H9 (cell line): ENCODE measurements around the gene PNRC1. TPM values are rescaled to one million over a fixed set of nuclear protein-coding genes. Genes with fewer than 3 reads are reported as not detected.
"Not testable (repeated sequence)": the region's sequence is repeated elsewhere in the genome, so short reads cannot be mapped to it uniquely, and the experiment has no call there.

Experiments used
- DNase-seq: peaks from one replicate; pipeline ENCODE4 v3.0.0-alpha.2; 2017
- H2AFZ ChIP-seq: one replicate; pipeline ENCODE4 v1.6.1; 2013; ENCODE audit warnings: mild to moderate bottlenecking, low read length, control low read depth, moderate library complexity
- H2AK5ac ChIP-seq: 2 replicates; pipeline ENCODE4 v1.6.1; 2013; ENCODE audit warnings: low read length, control low read depth, mixed read lengths; ENCODE audit not compliant: insufficient read length
- H2BK120ac ChIP-seq: one replicate; pipeline ENCODE4 v1.6.1; 2013; ENCODE audit warnings: low read depth, mild to moderate bottlenecking, low read length, control low read depth, inconsistent platforms; ENCODE audit not compliant: poor library complexity, severe bottlenecking
- H2BK12ac ChIP-seq: 2 replicates; pipeline ENCODE4 v1.6.1; 2013; ENCODE audit warnings: low read length, control low read depth, mixed read lengths, low read depth; ENCODE audit not compliant: insufficient read length
- H2BK15ac ChIP-seq: 2 replicates; pipeline ENCODE4 v1.6.1; 2013; ENCODE audit warnings: low read depth, low read length, control low read depth
- H2BK20ac ChIP-seq: one replicate; pipeline ENCODE4 v1.6.1; 2013; ENCODE audit warnings: low read depth, mild to moderate bottlenecking, low read length, control low read depth, inconsistent platforms; ENCODE audit not compliant: poor library complexity, severe bottlenecking
- H2BK5ac ChIP-seq: 2 replicates; pipeline ENCODE4 v1.6.1; 2013; ENCODE audit warnings: low read length, control low read depth, mixed read lengths; ENCODE audit not compliant: insufficient read length
- H3K14ac ChIP-seq: 2 replicates; pipeline ENCODE4 v1.6.1; 2013; ENCODE audit warnings: low read length, control low read depth; ENCODE audit not compliant: insufficient read depth
- H3K18ac ChIP-seq: 2 replicates; pipeline ENCODE4 v1.6.1; 2013; ENCODE audit warnings: low read depth, mild to moderate bottlenecking, mixed read lengths, low read length, control low read depth; ENCODE audit not compliant: insufficient read length
- H3K23ac ChIP-seq: 2 replicates; pipeline ENCODE4 v1.6.1; 2013; ENCODE audit warnings: low read length, control low read depth, mixed read lengths, low read depth; ENCODE audit not compliant: insufficient read length
- H3K23me2 ChIP-seq: 2 replicates; pipeline ENCODE4 v1.6.1; 2013; ENCODE audit warnings: low read depth, mild to moderate bottlenecking, mixed read lengths, low read length, control low read depth; ENCODE audit not compliant: insufficient read length, poor library complexity, severe bottlenecking
- H3K27ac ChIP-seq: 2 replicates; pipeline ENCODE4 v1.5.1; 2013; ENCODE audit warnings: low read length, control low read depth, mixed read lengths, low read depth; ENCODE audit not compliant: insufficient read length
- H3K27me3 ChIP-seq: 2 replicates; pipeline ENCODE4 v1.6.1; 2013; ENCODE audit warnings: low read length, control low read depth, inconsistent platforms; ENCODE audit not compliant: insufficient read depth
- H3K4ac ChIP-seq: 2 replicates; pipeline ENCODE4 v1.6.1; 2013; ENCODE audit warnings: low read depth, mild to moderate bottlenecking, control low read depth, inconsistent platforms, low read length, moderate library complexity
- H3K4me1 ChIP-seq: 2 replicates; pipeline ENCODE4 v1.6.1; 2013; ENCODE audit warnings: low read length, control low read depth, inconsistent platforms; ENCODE audit not compliant: insufficient read depth
- H3K4me2 ChIP-seq: 2 replicates; pipeline ENCODE4 v1.6.1; 2013; ENCODE audit warnings: low read length, control low read depth, mixed read lengths; ENCODE audit not compliant: insufficient read length, insufficient read depth
- H3K56ac ChIP-seq: 2 replicates; pipeline ENCODE4 v1.6.1; 2013; ENCODE audit warnings: low read depth, mild to moderate bottlenecking, mixed read lengths, low read length, control low read depth; ENCODE audit not compliant: insufficient read length
- H3K79me1 ChIP-seq: 2 replicates; pipeline ENCODE4 v1.6.1; 2013; ENCODE audit warnings: low read depth, mild to moderate bottlenecking, moderate library complexity, low read length, control low read depth, inconsistent platforms; ENCODE audit not compliant: insufficient read depth, poor library complexity, severe bottlenecking
- H3K79me2 ChIP-seq: 2 replicates; pipeline ENCODE4 v1.6.1; 2013; ENCODE audit warnings: low read length, control low read depth, inconsistent platforms; ENCODE audit not compliant: insufficient read depth
- H3K9ac ChIP-seq: 2 replicates; pipeline ENCODE4 v1.6.1; 2013; ENCODE audit warnings: low read length, control low read depth, mixed read lengths; ENCODE audit not compliant: insufficient read length; ENCODE audit errors: extremely low read depth
- H3K9me3 ChIP-seq: one replicate; pipeline ENCODE4 v1.6.1; 2013; ENCODE audit warnings: low read depth, low read length, inconsistent platforms; ENCODE audit not compliant: control insufficient read depth
- H3T11ph ChIP-seq: one replicate; pipeline ENCODE4 v1.6.1; 2013; ENCODE audit warnings: mild to moderate bottlenecking, low read length, control low read depth, inconsistent platforms
- H4K20me1 ChIP-seq: one replicate; pipeline ENCODE4 v1.6.1; 2013; ENCODE audit not compliant: control insufficient read depth, insufficient read length, insufficient read depth
- H4K5ac ChIP-seq: 2 replicates; pipeline ENCODE4 v1.6.1; 2013; ENCODE audit warnings: low read depth, mild to moderate bottlenecking, mixed read lengths, low read length, control low read depth; ENCODE audit not compliant: insufficient read length
- H4K8ac ChIP-seq: replicated peaks from 2 replicates; pipeline ENCODE4 v1.6.1; 2013; ENCODE audit warnings: low read length, control low read depth, mixed read lengths, low read depth; ENCODE audit not compliant: insufficient read length
- H4K91ac ChIP-seq: 2 replicates; pipeline ENCODE4 v1.6.1; 2013; ENCODE audit warnings: low read depth, mild to moderate bottlenecking, moderate library complexity, mixed read lengths, low read length, control low read depth; ENCODE audit not compliant: insufficient read length
- H3K27ac Mint-ChIP-seq, 3 experiments: 2 replicates in 2 of 3; 3 replicates in 1 of 3; pipeline ENCODE4 v1.8.0; 2020 to 2021; ENCODE audit warnings: mixed read lengths in 3 of 3, mild to moderate bottlenecking in 1 of 3, moderate library complexity in 1 of 3
- H3K27me3 Mint-ChIP-seq: 2 replicates; pipeline ENCODE4 v1.8.0; 2021; ENCODE audit warnings: low read depth, mild to moderate bottlenecking, moderate library complexity, mixed read lengths
- H3K36me3 Mint-ChIP-seq, 3 experiments: 2 replicates in 2 of 3; 3 replicates in 1 of 3; pipeline ENCODE4 v1.8.0; 2020 to 2021; ENCODE audit warnings: low read depth in 3 of 3, mixed read lengths in 3 of 3; ENCODE audit not compliant: insufficient read depth in 1 of 3
- H3K4me1 Mint-ChIP-seq, 2 experiments: 2 replicates each; pipeline ENCODE4 v1.8.0; 2020; ENCODE audit warnings: mixed read lengths in 2 of 2
- H3K4me3 Mint-ChIP-seq, 2 experiments: 2 replicates in 1 of 2; 3 replicates in 1 of 2; pipeline ENCODE4 v1.8.0; 2020 to 2021; ENCODE audit warnings: mild to moderate bottlenecking in 2 of 2, mixed read lengths in 2 of 2, moderate library complexity in 1 of 2
- H3K9me3 Mint-ChIP-seq, 2 experiments: 2 replicates in 1 of 2; 3 replicates in 1 of 2; pipeline ENCODE4 v1.8.0; 2020; ENCODE audit warnings: mild to moderate bottlenecking in 2 of 2, mixed read lengths in 2 of 2, moderate library complexity in 1 of 2
- CTCF ChIP-seq: fragments of 200-600 bp; sonication (generic); conservative IDR thresholded peaks from 3 replicates; pipeline ENCODE4 v1.8.0; 2021; ENCODE audit warnings: antibody characterized with exemption, mild to moderate bottlenecking
- WGBS: extraction: QIAGEN DNeasy Blood & Tissue Kit; methylation state at CpG from one replicate; pipeline ENCODE4 v1.1.7; 2013; ENCODE audit warnings: missing lambda C conversion rate, low lambda C conversion rate, mixed read lengths; ENCODE audit not compliant: insufficient read length; ENCODE audit errors: extremely low coverage; 5-methylcytosine and 5-hydroxymethylcytosine counted together
- total RNA-seq: library from RNA; stranded (reverse); gene quantifications from 2 replicates; pipeline ENCODE4 v1.2.1, GENCODE V29; 2021

PNRC1 gene
- total RNA-seq, 1 experiment from 2014 or later, result 57.4 TPM

GRCh38 chr6:89122625-89123024 lies 42.1 kb downstream of the PNRC1 start:
- DNase-seq, result no peak
- Histone ChIP-seq H3K79me1 (no peaks in the 10 kb centered on the region), H3K9me3 (no peaks in the 10 kb centered on the region)

GRCh38 chr6:89128256-89128671 lies 47.7 kb downstream of the PNRC1 start:
- not testable (repeated sequence) for H3K79me1 ChIP-seq, H3T11ph ChIP-seq, H2AFZ ChIP-seq, H2BK120ac ChIP-seq, H3K27ac Mint-ChIP-seq, H4K91ac ChIP-seq, H3K4me1 Mint-ChIP-seq, H3K9me3 ChIP-seq, H3K9ac ChIP-seq, H4K8ac ChIP-seq, H2BK12ac ChIP-seq, H4K20me1 ChIP-seq, H3K79me2 ChIP-seq, H2BK15ac ChIP-seq, H2BK5ac ChIP-seq, H2AK5ac ChIP-seq, H3K27ac ChIP-seq, H3K4me1 ChIP-seq, DNase-seq, H4K5ac ChIP-seq, H2BK20ac ChIP-seq, H3K18ac ChIP-seq, H3K14ac ChIP-seq, H3K4ac ChIP-seq, H3K27me3 ChIP-seq, H3K56ac ChIP-seq, H3K23me2 ChIP-seq, H3K4me2 ChIP-seq, H3K23ac ChIP-seq, H3K4me3 Mint-ChIP-seq
- peaks cover 3 to 12% (median 9%) of the 10 kb centered on the region in 3 experiments for H3K36me3 Mint-ChIP-seq
- H3K9me3 Mint-ChIP-seq, result peaks cover 13 to 14% of the 10 kb centered on the region in 2 experiments; a peak in 4 of 5 replicates
- peaks cover 15% of the 10 kb centered on the region for H3K27me3 Mint-ChIP-seq
- WGBS, result no CpG with 5 or more reads among the region's 2 CpGs

More at GRCh38 chr6:89122625-89123024, 42.1 kb downstream of the PNRC1 start:
- no peak overlapping the region for H2BK5ac ChIP-seq
- H2AK5ac ChIP-seq, result no peak overlapping the region
- no peak overlapping the region for H3K23ac ChIP-seq
- no peaks in the 10 kb centered on the region for H4K20me1 ChIP-seq
- H3T11ph ChIP-seq, result no peak overlapping the region
- Mint-ChIP-seq H3K27ac (no peak overlapping the region), H3K4me1 (peaks cover 2 to 3% of the 10 kb centered on the region in 2 experiments; a peak in 1 of 4 replicates), H3K9me3 (peaks cover 0 to 2% of the 10 kb centered on the region in 2 experiments; a peak in 2 of 5 replicates), H3K27me3 (peaks cover 22% of the 10 kb centered on the region), H3K36me3 (peaks cover 0 to 4% (median 0%) of the 10 kb centered on the region in 3 experiments; a peak in 2 of 7 replicates), H3K4me3 (no peak overlapping the region)
- H3K23me2 ChIP-seq, result no peaks in the 10 kb centered on the region
- no peak overlapping the region for H3K4me2 ChIP-seq
- no peak overlapping the region for H3K27ac ChIP-seq
- no peak overlapping the region for H2AFZ ChIP-seq
- no peak overlapping the region for H4K8ac ChIP-seq
- no peak overlapping the region for H3K14ac ChIP-seq
- H2BK20ac ChIP-seq, result no peak overlapping the region
- H2BK15ac ChIP-seq, result no peak overlapping the region
- H3K4ac ChIP-seq, result no peak overlapping the region
- no peaks in the 10 kb centered on the region for H3K4me1 ChIP-seq
- peaks cover 9% of the 10 kb centered on the region for H3K27me3 ChIP-seq
- H3K56ac ChIP-seq, result no peak overlapping the region
- no peak overlapping the region for H4K91ac ChIP-seq
- H3K9ac ChIP-seq, result no peak overlapping the region
- no peak overlapping the region for H2BK12ac ChIP-seq
- TF ChIP-seq CTCF, result peak; percentile 69
- no peaks in the 10 kb centered on the region for H3K79me2 ChIP-seq
- H4K5ac ChIP-seq, result no peak overlapping the region
- no peak overlapping the region for H2BK120ac ChIP-seq
- H3K18ac ChIP-seq, result no peak overlapping the region
